Spleen (tissue), 11 donors: ENCODE results near the gene EHMT1. TPM values are rescaled to one million over a fixed set of nuclear protein-coding genes. Genes with fewer than 3 reads are reported as not detected.
A peak's percentile ranks its signal among the peaks of the same experiment; 100 is the strongest.

Experiments
- DNase-seq: peaks from one replicate; pipeline ENCODE4 v3.0.0-alpha.2; 2020
- H3K27ac ChIP-seq, 8 donors: fragments of 200-600 bp; sonication (generic) in 7 of 8; 1 replicate in 4 of 8; 2 replicates in 4 of 8; pipeline versions ENCODE4 v1.5.0 to v1.8.0; 2016 to 2021; ENCODE audit warnings: inconsistent platforms in 4 of 8, mild to moderate bottlenecking in 4 of 8, moderate library complexity in 1 of 8
- H3K27me3 ChIP-seq, 7 donors: fragments of 200-600 bp; sonication (generic) in 6 of 7; replicated peaks in 1 of 7; 1 replicate in 4 of 7; 2 replicates in 3 of 7; pipeline versions ENCODE4 v1.5.0 to v1.8.0; 2016 to 2021; ENCODE audit warnings: inconsistent platforms in 3 of 7, mild to moderate bottlenecking in 1 of 7
- H3K36me3 ChIP-seq, 6 donors: fragments of 200-600 bp; sonication (generic) in 5 of 6; 1 replicate in 4 of 6; 2 replicates in 2 of 6; pipeline versions ENCODE4 v1.5.0 to v1.8.0; 2016 to 2021; ENCODE audit warnings: inconsistent platforms in 2 of 6
- H3K4me1 ChIP-seq, 6 donors: fragments of 200-600 bp; sonication (generic) in 5 of 6; 1 replicate in 3 of 6; 2 replicates in 3 of 6; pipeline versions ENCODE4 v1.5.0 to v1.8.0; 2016 to 2021; ENCODE audit warnings: inconsistent platforms in 3 of 6
- H3K4me3 ChIP-seq, 8 donors: fragments of 200-600 bp; sonication (generic) in 7 of 8; 1 replicate in 4 of 8; 2 replicates in 4 of 8; pipeline versions ENCODE4 v1.5.0 to v1.8.0; 2016 to 2021; ENCODE audit warnings: inconsistent platforms in 4 of 8, mild to moderate bottlenecking in 4 of 8, moderate library complexity in 2 of 8
- H3K9me3 ChIP-seq, 8 donors: fragments of 200-600 bp; sonication (generic) in 7 of 8; 1 replicate in 4 of 8; 2 replicates in 4 of 8; pipeline versions ENCODE4 v1.5.0 to v1.8.0; 2016 to 2021; ENCODE audit warnings: inconsistent platforms in 4 of 8
- POLR2A ChIP-seq, 3 donors: fragments of 450-650 bp; IDR thresholded peaks; one replicate each; pipeline ENCODE4 v1.5.1; 2017; ENCODE audit warnings: antibody characterized with exemption in 3 of 3, mild to moderate bottlenecking in 1 of 3
- POLR2AphosphoS5 ChIP-seq, 3 donors: sonication (generic); formaldehyde crosslinking; IDR thresholded peaks; one replicate each; pipeline ENCODE4 v1.5.1; 2017; ENCODE audit warnings: antibody characterized with exemption in 3 of 3
- WGBS, 5 donors: extraction: QIAGEN DNeasy Blood & Tissue Kit in 3 of 5; methylation state at CpG; one replicate each; pipeline versions ENCODE4 v1.1.5 to v1.1.7; 2013 to 2018; 5-methylcytosine and 5-hydroxymethylcytosine counted together
- intact Hi-C: fragments of 100-400 bp; cut with DNase I; formaldehyde crosslinking; loops from one replicate; pipeline ENCODE4 v1.15.0; 2023; ENCODE audit warnings: low total_unique reads
- polyA plus RNA-seq, 3 donors: library from polyadenylated mRNA; stranded (reverse); fragments of 200-250 nt; gene quantifications; one replicate each; pipeline ENCODE4 v1.2.1, GENCODE V29; 2013
- total RNA-seq, 7 donors: library from RNA; depleted of rRNA in 3 of 7; stranded (reverse); fragments of >200 nt in 3 of 7; fragmentation: NEBNext Ultra II Directional in 4 of 7; extraction: Animal tissue kit (Norgen Biotek cat#: 25700) in 4 of 7; gene quantifications; one replicate each; pipeline versions ENCODE4 v1.1.0 to v1.2.1, GENCODE V29; 2016 to 2021
- TF ChIP-seq, protein P1 (sequence below), 11 experiments: fragments of 200-600 bp in 7 of 11; fragments of 450-650 bp in 4 of 11; sonication (generic) in 4 of 11; IDR thresholded peaks in 8 of 11; conservative IDR thresholded peaks in 3 of 11; 1 replicate in 7 of 11; 2 replicates in 4 of 11; pipeline versions ENCODE4 v1.4.0 to v1.8.0; 2016 to 2021; ENCODE audit warnings: antibody characterized with exemption in 11 of 11, inconsistent platforms in 4 of 11, mild to moderate bottlenecking in 1 of 11
- donor health status: healthy with polysubstance abuse.
- donor health status: DM: no; HTN: no; CAD: no; lungs with moderate emphysema.
- donor health status: DM: no; HTN: no; CAD: no.
- donor health status: Bipolar disorder and iron deficiency.
- donor health status: healthy.
- donor health status: DM: no; HTN: no; CAD: no.
- donor health status: DM: yes; HTN: yes; CAD: no.

Gene EHMT1
- total and polyA plus RNA-seq, 10 donors = 35.5 to 163 (median 122) TPM

DNA sequence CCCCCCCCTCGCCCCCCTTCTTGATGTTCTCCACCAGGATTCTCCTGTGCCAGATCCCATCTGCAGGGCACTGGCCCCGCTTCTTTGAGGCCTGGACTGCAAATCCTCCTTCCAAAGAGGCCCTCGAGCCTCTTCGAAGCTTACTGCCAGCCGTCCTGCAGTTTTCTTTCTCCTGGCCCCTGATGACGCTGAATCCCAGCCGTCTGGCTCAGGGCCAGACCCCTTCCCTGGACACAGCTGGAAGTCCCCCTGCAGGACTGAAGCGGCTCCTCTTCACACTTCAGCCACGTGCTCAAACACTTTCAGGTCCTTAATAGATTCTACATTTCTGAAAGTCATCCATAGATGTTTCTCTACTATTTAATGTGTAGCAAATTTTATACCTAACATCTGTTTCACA lies 121.5 kb downstream of the EHMT1 start:
- Histone ChIP-seq H3K36me3 (peaks cover 0 to 80% (median 20%) of the 10 kb centered on the region in 6 donors), H3K9me3 (peaks cover 0 to 3% (median 0%) of the 10 kb centered on the region in 8 donors), H3K4me3 (no peak overlapping the region), H3K4me1 (peaks cover 7 to 43% (median 25%) of the 10 kb centered on the region in 6 donors), H3K27me3 (no peaks in the 10 kb centered on the region), H3K27ac (peak overlapping the region in 5 of 8 donors; percentile 19 to 83 (median 59))
- intact Hi-C loops = no loop called here
- TF ChIP-seq, protein P1, sequence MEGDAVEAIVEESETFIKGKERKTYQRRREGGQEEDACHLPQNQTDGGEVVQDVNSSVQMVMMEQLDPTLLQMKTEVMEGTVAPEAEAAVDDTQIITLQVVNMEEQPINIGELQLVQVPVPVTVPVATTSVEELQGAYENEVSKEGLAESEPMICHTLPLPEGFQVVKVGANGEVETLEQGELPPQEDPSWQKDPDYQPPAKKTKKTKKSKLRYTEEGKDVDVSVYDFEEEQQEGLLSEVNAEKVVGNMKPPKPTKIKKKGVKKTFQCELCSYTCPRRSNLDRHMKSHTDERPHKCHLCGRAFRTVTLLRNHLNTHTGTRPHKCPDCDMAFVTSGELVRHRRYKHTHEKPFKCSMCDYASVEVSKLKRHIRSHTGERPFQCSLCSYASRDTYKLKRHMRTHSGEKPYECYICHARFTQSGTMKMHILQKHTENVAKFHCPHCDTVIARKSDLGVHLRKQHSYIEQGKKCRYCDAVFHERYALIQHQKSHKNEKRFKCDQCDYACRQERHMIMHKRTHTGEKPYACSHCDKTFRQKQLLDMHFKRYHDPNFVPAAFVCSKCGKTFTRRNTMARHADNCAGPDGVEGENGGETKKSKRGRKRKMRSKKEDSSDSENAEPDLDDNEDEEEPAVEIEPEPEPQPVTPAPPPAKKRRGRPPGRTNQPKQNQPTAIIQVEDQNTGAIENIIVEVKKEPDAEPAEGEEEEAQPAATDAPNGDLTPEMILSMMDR (IDR thresholded peaks at IDR 0.05 in 8 of 11, conservative IDR thresholded peaks at IDR 0.05 in 3 of 11) = no peak
- TF ChIP-seq POLR2AphosphoS5 (IDR thresholded peaks at IDR 0.05) (no peak), POLR2A (IDR thresholded peaks at IDR 0.05) (no peak)
- 64 to 82% (median 78%) methylated on average over 9 of the region's 9 CpGs for WGBS, 5 donors
- no peak for DNase-seq

DNA sequence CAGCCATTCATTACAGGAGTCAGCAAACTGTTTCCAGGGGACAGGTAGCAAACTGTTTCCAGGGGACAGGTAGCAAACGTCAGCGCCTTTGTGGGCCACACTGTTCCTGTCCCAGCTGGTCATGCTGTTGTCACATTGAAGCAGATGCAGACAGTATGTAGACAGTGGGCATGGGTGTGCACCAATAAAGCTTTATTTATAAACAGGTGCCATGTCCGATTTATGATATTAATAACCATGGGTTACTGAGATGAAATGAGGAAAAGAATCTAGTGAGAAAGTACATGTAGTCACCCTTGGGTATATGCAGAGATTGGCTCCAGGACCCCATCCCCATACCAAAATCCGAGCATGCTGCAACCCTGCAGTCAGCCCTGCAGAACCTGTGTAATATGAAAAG lies 122.5 kb downstream of the EHMT1 start:
- 94 to 99% (median 95%) methylated on average over 4 of the region's 4 CpGs for WGBS, 5 donors
- Histone ChIP-seq H3K27ac (no peak overlapping the region), H3K9me3 (no peaks in the 10 kb centered on the region), H3K36me3 (peaks cover 0 to 80% (median 20%) of the 10 kb centered on the region in 6 donors), H3K27me3 (no peaks in the 10 kb centered on the region), H3K4me3 (no peak overlapping the region), H3K4me1 (peaks cover 16 to 53% (median 34%) of the 10 kb centered on the region in 6 donors)
- no peak for TF ChIP-seq POLR2A (IDR thresholded peaks at IDR 0.05)
- no peak for TF ChIP-seq POLR2AphosphoS5 (IDR thresholded peaks at IDR 0.05)
- TF ChIP-seq, protein P1 (IDR thresholded peaks at IDR 0.05 in 8 of 11, conservative IDR thresholded peaks at IDR 0.05 in 3 of 11) = no peak
- DNase-seq = no peak
- intact Hi-C loops = no loop called here

DNA sequence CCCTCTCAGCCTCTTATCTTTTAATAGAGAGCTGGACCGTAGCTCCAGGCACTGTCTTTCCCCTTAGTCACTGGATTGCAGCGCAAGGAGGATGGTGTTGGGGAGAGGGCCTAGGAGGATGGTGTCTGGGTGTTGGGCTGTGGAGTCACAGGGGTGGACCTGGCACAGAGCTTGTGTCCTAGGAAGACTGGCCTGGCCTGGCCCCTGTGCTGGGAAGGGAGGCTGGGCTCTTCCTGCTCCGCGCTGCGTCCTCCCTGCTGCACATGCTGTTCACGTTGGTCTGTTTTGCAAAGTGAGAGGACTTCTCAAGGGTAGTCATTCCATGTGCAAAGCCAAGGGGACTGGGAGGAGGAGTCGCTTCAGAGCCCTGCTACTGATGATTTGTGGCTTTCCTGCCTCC lies 123.9 kb downstream of the EHMT1 start:
- peak; percentile 51 for DNase-seq
- intact Hi-C loops = no loop called here
- no peaks in the 10 kb centered on the region for H3K9me3 ChIP-seq
- 75 to 93% (median 83%) methylated on average over 7 of the region's 7 CpGs for WGBS, 5 donors
- peaks cover 20 to 59% (median 35%) of the 10 kb centered on the region in 6 donors for H3K4me1 ChIP-seq
- no peak for TF ChIP-seq POLR2AphosphoS5 (IDR thresholded peaks at IDR 0.05)
- TF ChIP-seq, protein P1 (IDR thresholded peaks at IDR 0.05 in 8 of 11, conservative IDR thresholded peaks at IDR 0.05 in 3 of 11) = no peak
- TF ChIP-seq POLR2A (IDR thresholded peaks at IDR 0.05) = no peak
- H3K36me3 ChIP-seq = peaks cover 0 to 82% (median 25%) of the 10 kb centered on the region in 6 donors
- H3K27ac ChIP-seq = peak overlapping the region in 1 of 8 donors; percentile 7
- H3K27me3 ChIP-seq = no peaks in the 10 kb centered on the region
- H3K4me3 ChIP-seq = no peak overlapping the region

DNA sequence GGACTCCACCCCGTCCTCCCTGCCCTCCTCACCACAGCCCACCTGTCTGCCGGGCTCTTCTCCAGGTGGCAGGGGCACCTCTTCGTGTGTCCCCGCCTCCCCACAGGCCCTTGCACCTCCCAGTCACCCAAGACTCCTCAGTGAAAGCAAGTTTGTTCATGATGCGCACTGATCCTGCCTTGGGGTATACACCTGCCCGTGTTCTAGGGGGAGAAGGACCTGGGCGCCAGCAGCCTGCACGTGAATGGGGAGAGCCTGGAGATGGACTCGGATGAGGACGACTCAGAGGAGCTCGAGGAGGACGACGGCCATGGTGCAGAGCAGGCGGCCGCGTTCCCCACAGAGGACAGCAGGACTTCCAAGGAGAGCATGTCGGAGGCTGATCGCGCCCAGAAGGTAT lies 124.9 kb downstream of the EHMT1 start:
- peaks cover 20 to 56% (median 36%) of the 10 kb centered on the region in 6 donors for H3K4me1 ChIP-seq
- peak; percentile 59 for DNase-seq
- H3K27me3 ChIP-seq = no peaks in the 10 kb centered on the region
- WGBS, 5 donors = 95 to 97% (median 96%) methylated on average over 19 of the region's 19 CpGs
- H3K4me3 ChIP-seq = no peak overlapping the region
- TF ChIP-seq, protein P1 (IDR thresholded peaks at IDR 0.05 in 8 of 11, conservative IDR thresholded peaks at IDR 0.05 in 3 of 11) = no peak
- TF ChIP-seq POLR2AphosphoS5 (IDR thresholded peaks at IDR 0.05) (no peak), POLR2A (IDR thresholded peaks at IDR 0.05) (no peak)
- H3K27ac ChIP-seq = no peak overlapping the region
- H3K36me3 ChIP-seq = peaks cover 0 to 92% (median 26%) of the 10 kb centered on the region in 6 donors
- intact Hi-C loops = no loop called here
- no peaks in the 10 kb centered on the region for H3K9me3 ChIP-seq
